Stomach (tissue), 9 donors: ENCODE measurements around the gene KRT72. TPM values are rescaled to one million over a fixed set of nuclear protein-coding genes. Genes with fewer than 3 reads are reported as not detected.

Experiments
- DNase-seq, 2 donors: peaks; one replicate each; pipeline versions ENCODE4 v3.0.0 to v3.0.0-alpha.2; 2013 to 2019
- H3K27ac ChIP-seq, 5 donors: fragments of 200-600 bp in 4 of 5; sonication (generic) in 4 of 5; one replicate each; pipeline ENCODE4 v1.5.1; 2013 to 2019; ENCODE audit warnings: mild to moderate bottlenecking in 1 of 5, moderate library complexity in 1 of 5
- H3K27me3 ChIP-seq, 3 donors: fragments of 200-600 bp; sonication (generic); one replicate each; pipeline ENCODE4 v1.5.1; 2017 to 2019; ENCODE audit warnings: mixed run types in 1 of 3
- H3K36me3 ChIP-seq, 4 donors: fragments of 200-600 bp; sonication (generic); 1 replicate in 3 of 4; 2 replicates in 1 of 4; pipeline ENCODE4 v1.5.1; 2016 to 2019
- H3K4me1 ChIP-seq, 4 donors: fragments of 200-600 bp; sonication (generic); one replicate each; pipeline ENCODE4 v1.5.1; 2016 to 2019
- H3K4me3 ChIP-seq, 4 donors: fragments of 200-600 bp; sonication (generic) in 3 of 4; one replicate each; pipeline ENCODE4 v1.5.1; 2016 to 2019; ENCODE audit warnings: mild to moderate bottlenecking in 1 of 4
- H3K9me3 ChIP-seq, 4 donors: fragments of 200-600 bp; sonication (generic); one replicate each; pipeline ENCODE4 v1.5.1; 2016 to 2019
- CTCF ChIP-seq, 7 experiments: fragments of 450-650 bp in 4 of 7; fragments of 200-600 bp in 3 of 7; sonication (generic) in 3 of 7; IDR thresholded peaks; one replicate each; pipeline ENCODE4 v1.5.1; 2016 to 2019; ENCODE audit warnings: antibody characterized with exemption in 7 of 7, control low read depth in 2 of 7, mild to moderate bottlenecking in 1 of 7
- EP300 ChIP-seq: sonication (generic); formaldehyde crosslinking; IDR thresholded peaks from one replicate; pipeline ENCODE4 v1.6.1; 2017; ENCODE audit warnings: antibody characterized with exemption
- POLR2A ChIP-seq, 4 donors: fragments of 450-650 bp; IDR thresholded peaks; one replicate each; pipeline ENCODE4 v1.6.1; 2016; ENCODE audit warnings: antibody characterized with exemption in 4 of 4, control low read depth in 2 of 4, mild to moderate bottlenecking in 1 of 4, moderate library complexity in 1 of 4
- POLR2AphosphoS5 ChIP-seq, 3 donors: sonication (generic); formaldehyde crosslinking; IDR thresholded peaks; one replicate each; pipeline ENCODE4 v1.6.1; 2016; ENCODE audit warnings: antibody characterized with exemption in 3 of 3
- WGBS, 5 donors: extraction: QIAGEN DNeasy Blood & Tissue Kit in 3 of 5; methylation state at CpG; one replicate each; pipeline versions ENCODE4 v1.1.5 to v1.1.7; 2013 to 2018; 5-methylcytosine and 5-hydroxymethylcytosine counted together
- intact Hi-C: fragments of 100-400 bp; cut with DNase I; formaldehyde crosslinking; loops from one replicate; pipeline ENCODE4 v1.15.1; 2023; ENCODE audit warnings: low total_unique reads
- polyA plus RNA-seq, 3 donors: library from polyadenylated mRNA; stranded (reverse); fragments of 200-250 nt; gene quantifications; one replicate each; pipeline ENCODE4 v1.2.3, GENCODE V29; 2013
- total RNA-seq, 5 donors: library from RNA; depleted of rRNA; stranded (reverse); fragments of >200 nt; gene quantifications; one replicate each; pipeline versions ENCODE4 v1.1.0 to v1.2.3, GENCODE V29; 2014 to 2016
- donor health status: healthy with polysubstance abuse.
- donor health status: Bipolar disorder and iron deficiency.
- donor health status: healthy.

KRT72 gene
- total and polyA plus RNA-seq, 8 donors = not detected

- no peak for DNase-seq
- Histone ChIP-seq H3K4me3 (no peak overlapping the region), H3K4me1 (peaks cover 0 to 5% (median 0%) of the 10 kb centered on the region in 4 donors), H3K9me3 (no peaks in the 10 kb centered on the region), H3K27me3 (peaks cover 0 to 59% (median 23%) of the 10 kb centered on the region in 3 donors), H3K36me3 (no peaks in the 10 kb centered on the region), H3K27ac (no peak overlapping the region)
- intact Hi-C loops = no loop called here
- TF ChIP-seq POLR2AphosphoS5 (IDR thresholded peaks at IDR 0.05) (no peak), EP300 (no peak), CTCF (IDR thresholded peaks at IDR 0.05) (no peak), POLR2A (IDR thresholded peaks at IDR 0.05) (no peak)
Observed at GRCh38 chr12:52604859-52605258, 3.6 kb upstream of the KRT72 start.

DNA sequence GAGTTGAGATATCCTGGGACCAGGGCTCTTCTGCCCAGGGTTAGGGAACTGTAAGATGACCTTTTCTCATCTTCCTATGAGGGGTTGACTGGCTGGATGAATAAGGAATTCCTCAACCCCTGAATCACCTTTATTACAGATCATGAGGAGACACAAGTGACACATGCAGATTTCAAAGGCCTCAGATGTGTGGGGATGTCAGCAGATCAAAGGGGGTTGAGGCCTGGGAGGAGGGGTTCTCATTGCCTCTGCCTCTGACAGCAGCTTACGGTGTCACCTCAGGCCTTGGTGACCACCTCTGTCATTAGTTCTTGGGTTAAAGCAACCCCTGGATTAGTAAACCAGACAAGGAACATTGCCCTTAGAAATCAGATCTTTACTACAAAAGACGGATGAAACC is 2.1 kb upstream of the KRT72 start:
- no peak for DNase-seq
- no peaks in the 10 kb centered on the region for H3K36me3 ChIP-seq
- intact Hi-C loops = no loop called here
- H3K4me3 ChIP-seq = no peak overlapping the region
- no peaks in the 10 kb centered on the region for H3K9me3 ChIP-seq
- peaks cover 0 to 64% (median 23%) of the 10 kb centered on the region in 3 donors for H3K27me3 ChIP-seq
- peaks cover 0 to 5% (median 0%) of the 10 kb centered on the region in 4 donors for H3K4me1 ChIP-seq
- 66 to 96% (median 83%) methylated on average over 2 of the region's 2 CpGs for WGBS, 5 donors
- H3K27ac ChIP-seq = no peak overlapping the region
- no peak for TF ChIP-seq POLR2AphosphoS5 (IDR thresholded peaks at IDR 0.05)
- TF ChIP-seq EP300 = no peak
- no peak for TF ChIP-seq POLR2A (IDR thresholded peaks at IDR 0.05)
- no peak for TF ChIP-seq CTCF (IDR thresholded peaks at IDR 0.05)

- peaks cover 0 to 71% (median 23%) of the 10 kb centered on the region in 3 donors for H3K27me3 ChIP-seq
- H3K4me1 ChIP-seq = peaks cover 0 to 5% (median 0%) of the 10 kb centered on the region in 4 donors
- H3K4me3 ChIP-seq = no peak overlapping the region
- intact Hi-C loops = no loop called here
- H3K27ac ChIP-seq = no peak overlapping the region
- TF ChIP-seq POLR2AphosphoS5 (IDR thresholded peaks at IDR 0.05) (no peak), EP300 (no peak), POLR2A (IDR thresholded peaks at IDR 0.05) (no peak), CTCF (IDR thresholded peaks at IDR 0.05) (no peak)
- H3K9me3 ChIP-seq = no peaks in the 10 kb centered on the region
- WGBS, 5 donors = 85 to 99% (median 92%) methylated on average over 5 of the region's 5 CpGs
- DNase-seq = no peak
- no peaks in the 10 kb centered on the region for H3K36me3 ChIP-seq
Observed at GRCh38 chr12:52602552-52602951, 1.3 kb upstream of the KRT72 start.

DNA sequence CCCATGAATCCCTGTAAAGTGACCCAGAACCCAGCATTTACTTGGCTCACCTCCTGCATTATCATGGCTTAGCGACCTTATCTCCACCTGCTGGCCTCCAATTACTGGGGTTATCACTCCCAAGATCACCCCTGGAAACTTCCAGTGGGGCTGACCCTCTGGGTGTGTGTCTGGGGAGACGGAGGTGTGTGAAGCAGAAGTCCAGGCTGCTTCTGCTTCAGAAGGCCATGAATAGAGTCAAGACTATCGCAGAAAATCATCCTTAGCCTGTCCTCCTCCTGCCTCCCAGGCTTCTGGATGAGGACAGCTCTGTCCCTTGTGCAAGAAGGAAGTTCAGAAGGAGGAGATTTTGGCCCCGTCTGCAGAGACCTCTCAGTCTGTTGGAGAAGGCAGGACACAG is 408 bp upstream of the KRT72 start:
- DNase-seq = no peak
- Histone ChIP-seq H3K27ac (no peak overlapping the region), H3K27me3 (peaks cover 0 to 71% (median 23%) of the 10 kb centered on the region in 3 donors), H3K4me1 (peaks cover 0 to 5% (median 0%) of the 10 kb centered on the region in 4 donors), H3K4me3 (no peak overlapping the region), H3K36me3 (no peaks in the 10 kb centered on the region), H3K9me3 (no peaks in the 10 kb centered on the region)
- intact Hi-C loops = no loop called here
- WGBS, 5 donors = 48 to 72% (median 53%) methylated on average over 4 of the region's 4 CpGs
- TF ChIP-seq CTCF (IDR thresholded peaks at IDR 0.05) (no peak), POLR2A (IDR thresholded peaks at IDR 0.05) (no peak), POLR2AphosphoS5 (IDR thresholded peaks at IDR 0.05) (no peak), EP300 (no peak)
